Right lobe of liver (tissue), 4 donors: Measurements from ENCODE around the gene MTARC1.

Source experiments
- POLR2A ChIP-seq: fragments of 450-650 bp; IDR thresholded peaks from one replicate; pipeline ENCODE4 v1.6.1; 2017; ENCODE audit warnings: antibody characterized with exemption, mild to moderate bottlenecking
- TF ChIP-seq, protein P1 (sequence below), 4 donors: fragments of 200-600 bp in 3 of 4; fragments of 450-650 bp in 1 of 4; IDR thresholded peaks; one replicate each; pipeline versions ENCODE4 v1.5.1 to v1.8.0; 2016 to 2022; ENCODE audit warnings: antibody characterized with exemption in 4 of 4, mild to moderate bottlenecking in 2 of 4
- donor health status: DM: no; HTN: no; CAD: no.
- donor health status: DM: no; HTN: no; CAD: no.
- donor health status: DM: no; HTN: yes; CAD: no.

DNA sequence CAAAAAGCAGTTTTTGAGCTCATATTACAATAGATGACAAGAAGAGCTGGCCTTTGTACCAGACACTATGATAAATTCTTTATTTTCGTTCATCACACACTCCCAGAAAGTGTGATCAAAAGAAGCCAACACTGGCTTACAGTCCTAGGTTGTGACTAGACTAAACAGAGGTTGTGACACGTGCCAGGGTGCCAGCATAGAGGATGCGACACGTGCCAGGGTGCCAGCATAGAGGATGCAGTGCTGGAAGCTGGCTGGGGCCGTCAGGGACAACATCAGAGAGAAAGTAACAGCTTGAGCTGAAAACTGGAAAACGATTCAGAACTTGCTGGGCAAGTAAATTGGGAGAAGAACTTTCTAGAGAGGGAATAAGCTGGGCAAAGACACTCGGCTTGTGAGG lies 2.2 kb downstream of the MTARC1 start:
- TF ChIP-seq, protein P1, sequence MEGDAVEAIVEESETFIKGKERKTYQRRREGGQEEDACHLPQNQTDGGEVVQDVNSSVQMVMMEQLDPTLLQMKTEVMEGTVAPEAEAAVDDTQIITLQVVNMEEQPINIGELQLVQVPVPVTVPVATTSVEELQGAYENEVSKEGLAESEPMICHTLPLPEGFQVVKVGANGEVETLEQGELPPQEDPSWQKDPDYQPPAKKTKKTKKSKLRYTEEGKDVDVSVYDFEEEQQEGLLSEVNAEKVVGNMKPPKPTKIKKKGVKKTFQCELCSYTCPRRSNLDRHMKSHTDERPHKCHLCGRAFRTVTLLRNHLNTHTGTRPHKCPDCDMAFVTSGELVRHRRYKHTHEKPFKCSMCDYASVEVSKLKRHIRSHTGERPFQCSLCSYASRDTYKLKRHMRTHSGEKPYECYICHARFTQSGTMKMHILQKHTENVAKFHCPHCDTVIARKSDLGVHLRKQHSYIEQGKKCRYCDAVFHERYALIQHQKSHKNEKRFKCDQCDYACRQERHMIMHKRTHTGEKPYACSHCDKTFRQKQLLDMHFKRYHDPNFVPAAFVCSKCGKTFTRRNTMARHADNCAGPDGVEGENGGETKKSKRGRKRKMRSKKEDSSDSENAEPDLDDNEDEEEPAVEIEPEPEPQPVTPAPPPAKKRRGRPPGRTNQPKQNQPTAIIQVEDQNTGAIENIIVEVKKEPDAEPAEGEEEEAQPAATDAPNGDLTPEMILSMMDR (IDR thresholded peaks at IDR 0.05), result no peak
- TF ChIP-seq POLR2A, result no peak
